Measurements from ENCODE around the gene VCAM1. TPM values are rescaled to one million over a fixed set of nuclear protein-coding genes. Genes with fewer than 3 reads are reported as not detected.

The VCAM1 gene
- total and polyA plus RNA-seq, 2 donors (not counting 3 experiments of a cell fraction or from before 2014, with no cell fraction given), result 1.8 to 2.3 TPM

DNA sequence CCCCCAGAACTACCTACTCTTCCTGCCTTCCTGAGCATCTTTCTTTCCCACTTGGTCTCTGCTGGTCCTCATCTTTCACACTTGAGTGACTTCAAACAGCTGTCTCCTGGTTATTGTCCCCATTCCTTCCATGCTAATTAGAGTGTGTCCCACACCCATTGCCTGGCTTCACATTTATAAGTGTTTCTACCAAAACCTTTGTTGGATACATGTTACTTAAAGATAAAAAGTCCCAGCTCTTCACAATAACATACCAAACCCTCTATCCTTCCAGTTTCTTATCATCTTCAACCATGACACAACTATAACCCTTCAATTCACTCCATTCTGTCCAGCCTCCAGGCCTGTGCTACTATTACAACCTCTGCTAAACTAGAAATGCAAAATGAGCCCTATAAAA lies 41.0 kb downstream of the VCAM1 start:
- no peak overlapping the region for H3K4me3 ChIP-seq (replicated peaks in 1 of 3; ENCODE audit: insufficient read depth in 1 of 3, low read depth in 1 of 3, low read length in 3 of 3)
- H3K9me1 ChIP-seq (replicated peaks; ENCODE audit: control insufficient read depth, extremely low read depth, insufficient read depth, low read length), result no peaks in the 10 kb centered on the region
- H3K4me2 ChIP-seq (ENCODE audit: insufficient read depth, low read length), result no peak overlapping the region
- H3K4me1 ChIP-seq (ENCODE audit: control insufficient read depth, extremely low read depth, insufficient read depth, low read length), result no peaks in the 10 kb centered on the region
- TF ChIP-seq, protein P1, sequence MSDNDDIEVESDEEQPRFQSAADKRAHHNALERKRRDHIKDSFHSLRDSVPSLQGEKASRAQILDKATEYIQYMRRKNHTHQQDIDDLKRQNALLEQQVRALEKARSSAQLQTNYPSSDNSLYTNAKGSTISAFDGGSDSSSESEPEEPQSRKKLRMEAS (IDR thresholded peaks at IDR 0.05; ENCODE audit: insufficient read depth, insufficient read length), result no peak
- TF ChIP-seq MYC (IDR thresholded peaks at IDR 0.05; ENCODE audit: low read depth, low read length) (no peak), POLR2AphosphoS5 (IDR thresholded peaks at IDR 0.05; ENCODE audit: insufficient read depth, low read depth, low read length) (no peak), JUN (IDR thresholded peaks at IDR 0.05; ENCODE audit: borderline replicate concordance, insufficient read depth, insufficient read length, low read depth) (no peak), GATA2 (IDR thresholded peaks at IDR 0.05; ENCODE audit: insufficient read depth, insufficient read length, low read depth, low read length) (no peak), FOS (IDR thresholded peaks at IDR 0.05; ENCODE audit: borderline replicate concordance, insufficient read depth, low read length) (no peak), EZH2 (IDR thresholded peaks at IDR 0.05; ENCODE audit: borderline replicate concordance, low read depth, low read length, severe bottlenecking) (no peak), POLR2A (IDR thresholded peaks at IDR 0.05; ENCODE audit: low read depth, low read length) (no peak)
- TF ChIP-seq, protein P2, sequence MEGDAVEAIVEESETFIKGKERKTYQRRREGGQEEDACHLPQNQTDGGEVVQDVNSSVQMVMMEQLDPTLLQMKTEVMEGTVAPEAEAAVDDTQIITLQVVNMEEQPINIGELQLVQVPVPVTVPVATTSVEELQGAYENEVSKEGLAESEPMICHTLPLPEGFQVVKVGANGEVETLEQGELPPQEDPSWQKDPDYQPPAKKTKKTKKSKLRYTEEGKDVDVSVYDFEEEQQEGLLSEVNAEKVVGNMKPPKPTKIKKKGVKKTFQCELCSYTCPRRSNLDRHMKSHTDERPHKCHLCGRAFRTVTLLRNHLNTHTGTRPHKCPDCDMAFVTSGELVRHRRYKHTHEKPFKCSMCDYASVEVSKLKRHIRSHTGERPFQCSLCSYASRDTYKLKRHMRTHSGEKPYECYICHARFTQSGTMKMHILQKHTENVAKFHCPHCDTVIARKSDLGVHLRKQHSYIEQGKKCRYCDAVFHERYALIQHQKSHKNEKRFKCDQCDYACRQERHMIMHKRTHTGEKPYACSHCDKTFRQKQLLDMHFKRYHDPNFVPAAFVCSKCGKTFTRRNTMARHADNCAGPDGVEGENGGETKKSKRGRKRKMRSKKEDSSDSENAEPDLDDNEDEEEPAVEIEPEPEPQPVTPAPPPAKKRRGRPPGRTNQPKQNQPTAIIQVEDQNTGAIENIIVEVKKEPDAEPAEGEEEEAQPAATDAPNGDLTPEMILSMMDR (IDR thresholded peaks at IDR 0.05; ENCODE audit: extremely low read depth in 1 of 2, insufficient read depth in 1 of 2, low read depth in 1 of 2, low read length in 2 of 2), result no peak
- H3K9me3 ChIP-seq (replicated peaks; ENCODE audit: control insufficient read depth, insufficient read depth, low read length), result no peaks in the 10 kb centered on the region
- ChIA-PET CTCF (interaction anchor here (0.8 kb wide), 1 partner anchor 15 kb away, joined by 3 read pairs; no protein-coding TSS in a partner anchor), POLR2A (no interaction called here)
- no peaks in the 10 kb centered on the region for H4K20me1 ChIP-seq (replicated peaks; ENCODE audit: control insufficient read depth, extremely low read depth, insufficient read depth, low read length)
- H3K36me3 ChIP-seq (ENCODE audit: control insufficient read depth in 2 of 2, extremely low read depth in 1 of 2, insufficient read depth in 2 of 2, low read length in 2 of 2), result no peaks in the 10 kb centered on the region
- H3K9ac ChIP-seq (replicated peaks; ENCODE audit: extremely low read depth, insufficient read depth, low read length), result no peak overlapping the region
- H2AFZ ChIP-seq (ENCODE audit: low read depth, low read length), result no peak overlapping the region
- dilution Hi-C loops (cut with MboI; ENCODE audit: extremely low pct_ligation_motif_present, low sequenced_read_pairs) (no loop called here), intact Hi-C loops (cut with micrococcal nuclease) (no loop called here)
- BruUV-seq (replicated peaks), result no TSS peak
- FAIRE-seq (no peak), DNase-seq (ENCODE audit: low read depth, low spot score) (no peak)
- no peaks in the 10 kb centered on the region for H3K27me3 ChIP-seq (ENCODE audit: control insufficient read depth in 2 of 2, insufficient read depth in 2 of 2, low read length in 2 of 2)
- H3K79me2 ChIP-seq (ENCODE audit: control insufficient read depth, insufficient read depth, low read length), result no peaks in the 10 kb centered on the region
- H3K27ac ChIP-seq (ENCODE audit: insufficient read depth, low read depth, low read length), result no peak overlapping the region
